ENCODE measurements around the gene ASAP3. TPM values are rescaled to one million over a fixed set of nuclear protein-coding genes. Genes with fewer than 3 reads are reported as not detected.

Gene ASAP3
- total RNA-seq, 2 experiments from 2014 or later, result 0.81 to 1.2 TPM

DNA sequence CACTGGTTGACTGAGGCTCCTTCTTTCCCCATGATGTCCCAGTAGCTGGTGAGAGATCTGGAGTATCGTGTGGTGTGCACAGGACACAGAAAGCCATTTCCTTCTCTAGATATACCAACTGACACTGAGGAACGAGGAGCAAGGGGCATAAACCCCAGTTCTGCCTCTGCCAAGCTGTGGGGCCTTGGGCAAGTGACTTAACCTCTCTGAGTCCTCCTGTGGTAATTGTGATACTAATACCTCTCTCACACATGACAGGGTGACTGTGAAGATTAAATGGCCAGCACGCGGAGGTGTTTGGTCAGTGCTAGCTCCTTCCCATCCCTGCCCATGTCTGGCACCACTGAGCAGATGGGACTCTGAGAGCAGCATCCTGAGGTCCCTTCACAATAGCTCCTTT, 33.1 kb downstream of the ASAP3 start:
- POLR2A ChIA-PET, result no interaction called here
- H3K27me3 ChIP-seq (ENCODE audit: control insufficient read depth in 1 of 2, insufficient read depth in 2 of 2, low read length in 2 of 2), result peaks cover 0 to 3% of the 10 kb centered on the region in 2 experiments
- H3K4me3 ChIP-seq (ENCODE audit: low read length), result no peak overlapping the region
- Mint-ChIP-seq H3K27me3 (peaks cover 10% of the 10 kb centered on the region), H3K27ac (no peak overlapping the region), H3K4me1 (ENCODE audit: low read depth) (peaks cover 14% of the 10 kb centered on the region), H3K36me3 (ENCODE audit: low read depth) (no peaks in the 10 kb centered on the region), H3K4me3 (no peak overlapping the region), H3K9me3 (no peaks in the 10 kb centered on the region)
- H3K4me1 ChIP-seq (ENCODE audit: insufficient read depth, low read length), result peaks cover 18% of the 10 kb centered on the region
- TF ChIP-seq, protein P1, sequence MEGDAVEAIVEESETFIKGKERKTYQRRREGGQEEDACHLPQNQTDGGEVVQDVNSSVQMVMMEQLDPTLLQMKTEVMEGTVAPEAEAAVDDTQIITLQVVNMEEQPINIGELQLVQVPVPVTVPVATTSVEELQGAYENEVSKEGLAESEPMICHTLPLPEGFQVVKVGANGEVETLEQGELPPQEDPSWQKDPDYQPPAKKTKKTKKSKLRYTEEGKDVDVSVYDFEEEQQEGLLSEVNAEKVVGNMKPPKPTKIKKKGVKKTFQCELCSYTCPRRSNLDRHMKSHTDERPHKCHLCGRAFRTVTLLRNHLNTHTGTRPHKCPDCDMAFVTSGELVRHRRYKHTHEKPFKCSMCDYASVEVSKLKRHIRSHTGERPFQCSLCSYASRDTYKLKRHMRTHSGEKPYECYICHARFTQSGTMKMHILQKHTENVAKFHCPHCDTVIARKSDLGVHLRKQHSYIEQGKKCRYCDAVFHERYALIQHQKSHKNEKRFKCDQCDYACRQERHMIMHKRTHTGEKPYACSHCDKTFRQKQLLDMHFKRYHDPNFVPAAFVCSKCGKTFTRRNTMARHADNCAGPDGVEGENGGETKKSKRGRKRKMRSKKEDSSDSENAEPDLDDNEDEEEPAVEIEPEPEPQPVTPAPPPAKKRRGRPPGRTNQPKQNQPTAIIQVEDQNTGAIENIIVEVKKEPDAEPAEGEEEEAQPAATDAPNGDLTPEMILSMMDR (IDR thresholded peaks at IDR 0.05), result no peak
- H3K9me3 ChIP-seq (ENCODE audit: control insufficient read depth in 1 of 2, insufficient read depth in 1 of 2, low read length in 2 of 2), result no peaks in the 10 kb centered on the region
- intact Hi-C loops (cut with DNase I, micrococcal nuclease), result no loop called here
- no peak for ATAC-seq (ENCODE audit: poor library complexity)
- CTCF ChIA-PET, result no interaction called here
- no peak overlapping the region for H3K27ac ChIP-seq (ENCODE audit: low read depth in 1 of 2, low read length in 2 of 2)
- no peaks in the 10 kb centered on the region for H3K36me3 ChIP-seq (ENCODE audit: insufficient read depth, low read length)
- no peak for DNase-seq

DNA sequence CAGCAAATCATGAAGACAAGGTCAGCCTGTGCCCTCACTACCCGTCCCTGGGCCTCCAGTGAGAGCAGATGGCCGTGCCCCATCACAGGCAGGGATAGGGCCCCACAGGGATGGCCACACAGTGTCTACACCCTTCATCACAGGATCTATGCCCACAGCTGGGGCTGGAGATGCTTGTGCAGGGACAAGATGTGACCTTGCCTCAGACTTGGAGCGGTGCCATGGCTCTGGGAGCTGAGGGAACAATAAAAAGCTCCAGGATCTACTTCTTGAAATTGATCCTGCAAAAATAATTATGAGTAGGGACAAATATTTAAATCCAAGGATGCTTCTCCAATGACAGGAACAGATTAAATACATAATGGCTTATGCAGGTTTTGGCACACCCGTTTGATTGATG, 34.0 kb downstream of the ASAP3 start:
- H3K4me1 Mint-ChIP-seq (ENCODE audit: low read depth), result peaks cover 14% of the 10 kb centered on the region
- TF ChIP-seq, protein P1 (IDR thresholded peaks at IDR 0.05), result no peak
- intact Hi-C loops (cut with DNase I, micrococcal nuclease), result no loop called here

DNA sequence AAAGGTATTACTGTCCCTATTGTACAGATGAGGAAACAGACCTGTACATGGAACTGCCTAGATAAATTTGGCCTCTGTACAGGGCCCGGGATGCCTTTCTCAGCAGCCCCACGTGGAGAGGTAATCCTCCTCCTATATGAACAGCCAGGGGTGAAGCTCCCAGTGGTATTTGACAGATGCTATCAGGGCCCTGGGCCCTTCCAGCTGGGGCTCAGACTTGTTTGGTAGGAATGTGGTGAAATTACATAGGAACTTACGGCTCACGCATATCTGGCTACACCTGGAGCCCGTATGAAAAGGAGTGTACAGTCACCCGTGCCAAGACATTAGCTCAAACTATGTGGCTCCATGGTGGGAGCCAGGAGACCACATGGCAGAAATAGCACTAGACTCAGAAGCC, 34.7 kb downstream of the ASAP3 start:
- TF ChIP-seq, protein P1 (IDR thresholded peaks at IDR 0.05), result no peak
- no peak overlapping the region for H3K4me3 ChIP-seq (ENCODE audit: low read length)
- no peaks in the 10 kb centered on the region for H3K9me3 Mint-ChIP-seq
- H3K27ac ChIP-seq (ENCODE audit: low read depth in 1 of 2, low read length in 2 of 2), result no peak overlapping the region
- no peaks in the 10 kb centered on the region for H3K36me3 ChIP-seq (ENCODE audit: insufficient read depth, low read length)
- no peaks in the 10 kb centered on the region for H3K36me3 Mint-ChIP-seq (ENCODE audit: low read depth)
- peaks cover 18% of the 10 kb centered on the region for H3K4me1 ChIP-seq (ENCODE audit: insufficient read depth, low read length)
- no peak overlapping the region for H3K4me3 Mint-ChIP-seq
- ATAC-seq (ENCODE audit: poor library complexity) (no peak), DNase-seq (no peak)
- peaks cover 14% of the 10 kb centered on the region for H3K4me1 Mint-ChIP-seq (ENCODE audit: low read depth)
- H3K9me3 ChIP-seq (ENCODE audit: control insufficient read depth in 1 of 2, insufficient read depth in 1 of 2, low read length in 2 of 2), result no peaks in the 10 kb centered on the region
- intact Hi-C loops (cut with DNase I, micrococcal nuclease), result no loop called here
- POLR2A ChIA-PET, result no interaction called here
- no peak overlapping the region for H3K27ac Mint-ChIP-seq
- no peaks in the 10 kb centered on the region for H3K27me3 Mint-ChIP-seq
- peaks cover 0 to 3% of the 10 kb centered on the region in 2 experiments for H3K27me3 ChIP-seq (ENCODE audit: control insufficient read depth in 1 of 2, insufficient read depth in 2 of 2, low read length in 2 of 2)
- CTCF ChIA-PET, result no interaction called here

More for the DNA sequence above, 34.0 kb downstream of the ASAP3 start:
- ChIA-PET CTCF (no interaction called here), POLR2A (no interaction called here)
- peaks cover 0 to 3% of the 10 kb centered on the region in 2 experiments for H3K27me3 ChIP-seq (ENCODE audit: control insufficient read depth in 1 of 2, insufficient read depth in 2 of 2, low read length in 2 of 2)
- H3K4me3 ChIP-seq (ENCODE audit: low read length), result no peak overlapping the region
- H3K27ac Mint-ChIP-seq, result no peak overlapping the region
- no peaks in the 10 kb centered on the region for H3K36me3 Mint-ChIP-seq (ENCODE audit: low read depth)
- no peak overlapping the region for H3K27ac ChIP-seq (ENCODE audit: low read depth in 1 of 2, low read length in 2 of 2)
- peaks cover 2% of the 10 kb centered on the region for H3K27me3 Mint-ChIP-seq
- DNase-seq, result no peak
- no peak for ATAC-seq (ENCODE audit: poor library complexity)
- no peaks in the 10 kb centered on the region for H3K36me3 ChIP-seq (ENCODE audit: insufficient read depth, low read length)
- no peaks in the 10 kb centered on the region for H3K9me3 ChIP-seq (ENCODE audit: control insufficient read depth in 1 of 2, insufficient read depth in 1 of 2, low read length in 2 of 2)
- H3K9me3 Mint-ChIP-seq, result no peaks in the 10 kb centered on the region
- H3K4me3 Mint-ChIP-seq, result no peak overlapping the region
- peaks cover 18% of the 10 kb centered on the region for H3K4me1 ChIP-seq (ENCODE audit: insufficient read depth, low read length)

Measured in CD4-positive, alpha-beta T cell (primary cell).